Stimulated activated CD8-positive, alpha-beta memory T cell treated with anti-CD3 and anti-CD28 coated beads, Interleukin-7, amount 100 ng/mL, for 4 hours (primary cell): ENCODE data around the gene KCNMA1.
"Not testable (repeated sequence)": the region's sequence is repeated elsewhere in the genome, so short reads cannot be mapped to it uniquely, and the experiment has no call there.

Experiments
- DNase-seq, 2 donors: peaks; one replicate each; pipeline ENCODE4 v3.0.0-alpha.2; 2020; ENCODE audit warnings: low read depth in 2 of 2

KCNMA1 gene

GRCh38 chr10:77637532-77638320, at the start of gene KCNMA1:
TSS of gene KCNMA1 (minus strand) at chr10:77637808.
- DNase-seq = no peak

GRCh38 chr10:77686650-77687417, 49.2 kb upstream of the KCNMA1 start:
- DNase-seq = no peak

DNA sequence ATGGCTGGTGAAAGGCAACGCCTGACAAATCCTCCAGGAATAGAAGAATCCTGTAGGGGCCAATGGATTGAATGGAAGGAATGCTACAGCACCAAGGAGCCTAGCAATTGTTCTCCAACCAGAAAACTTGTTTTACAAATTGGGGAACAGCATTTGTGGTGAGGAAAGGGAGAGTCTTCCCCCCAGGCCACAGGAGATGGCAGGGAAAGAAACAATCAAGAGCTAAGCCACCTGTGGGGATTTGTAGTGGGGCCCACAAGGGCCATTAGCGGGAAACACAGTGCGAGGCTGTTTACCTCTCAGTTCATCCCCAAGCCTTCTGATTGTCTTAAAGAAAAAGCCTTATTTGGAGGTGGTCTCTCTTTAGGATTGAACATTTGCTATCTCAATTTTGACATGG, 48.5 kb upstream of the KCNMA1 start:
- DNase-seq = no peak

DNA sequence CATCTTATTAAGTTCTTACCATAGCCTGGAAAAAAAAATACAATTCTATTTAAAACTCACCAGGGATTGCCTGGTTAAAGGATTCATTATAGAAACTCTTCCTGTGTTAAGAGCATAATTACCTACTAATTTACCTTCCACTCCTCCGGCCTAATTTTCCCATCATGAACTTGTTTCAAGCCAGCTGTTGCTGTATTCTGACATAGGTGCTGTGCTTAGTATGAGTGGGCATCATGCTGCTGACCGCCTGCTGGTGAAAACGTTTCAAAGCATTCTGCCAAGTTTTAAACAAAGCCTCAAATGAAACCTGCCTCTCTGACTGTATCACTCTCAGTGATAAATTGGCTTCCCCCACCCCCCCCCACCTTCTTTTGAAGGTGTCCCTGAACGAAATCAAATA, 47.8 kb upstream of the KCNMA1 start:
- no peak for DNase-seq

DNA sequence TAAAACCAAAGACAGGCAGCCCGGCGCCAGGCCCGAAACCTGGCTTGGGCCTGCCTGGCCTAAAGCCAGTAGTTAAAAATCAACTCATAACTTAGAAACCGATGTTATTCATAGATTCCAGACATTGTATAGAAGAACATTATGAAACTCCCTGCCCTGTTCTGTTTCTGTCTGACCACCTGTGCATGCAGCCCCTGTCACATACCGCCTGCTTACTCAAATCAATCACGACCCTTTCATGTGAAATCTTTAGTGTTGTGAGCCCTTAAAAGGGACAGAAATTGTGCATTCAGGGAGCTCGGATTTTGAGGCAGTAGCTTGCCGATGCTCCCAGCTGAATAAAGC, 45.5 kb upstream of the KCNMA1 start:
- DNase-seq = not testable (repeated sequence)

DNA sequence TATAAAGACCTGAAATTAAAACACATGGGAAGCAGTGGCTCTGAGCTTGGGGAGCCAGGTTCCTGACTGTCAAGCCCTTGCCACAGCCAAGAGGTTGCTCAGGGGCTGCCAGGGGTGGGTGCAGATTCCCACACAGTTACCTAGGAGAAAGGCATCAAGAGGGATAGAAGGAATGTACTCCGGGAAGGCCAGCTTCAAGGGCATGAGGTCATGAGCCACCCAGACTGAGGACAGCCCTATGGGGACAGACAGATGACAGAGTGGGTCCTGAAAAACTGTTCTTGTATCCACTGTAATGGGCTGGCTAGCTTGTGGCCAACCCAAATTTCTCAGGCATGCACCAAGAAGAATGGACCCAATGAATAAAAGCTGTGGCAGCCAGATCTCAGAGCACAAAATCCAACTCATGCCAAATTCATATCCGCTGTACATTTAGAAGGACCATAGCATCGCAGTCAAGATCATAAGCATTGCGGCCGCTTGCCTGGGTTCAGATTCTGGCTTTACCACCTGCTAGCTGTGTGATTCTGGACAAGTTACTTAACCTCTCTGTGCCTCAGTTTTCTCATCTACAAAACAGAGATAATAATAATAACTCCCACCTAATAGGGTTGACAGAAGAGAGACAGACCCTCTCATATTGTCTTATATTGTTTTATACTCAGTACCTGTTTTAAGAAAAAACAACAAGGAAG, 44.9 kb upstream of the KCNMA1 start:
- no peak for DNase-seq

GRCh38 chr10:77681839-77682238, 44.2 kb upstream of the KCNMA1 start:
- DNase-seq = no peak

DNA sequence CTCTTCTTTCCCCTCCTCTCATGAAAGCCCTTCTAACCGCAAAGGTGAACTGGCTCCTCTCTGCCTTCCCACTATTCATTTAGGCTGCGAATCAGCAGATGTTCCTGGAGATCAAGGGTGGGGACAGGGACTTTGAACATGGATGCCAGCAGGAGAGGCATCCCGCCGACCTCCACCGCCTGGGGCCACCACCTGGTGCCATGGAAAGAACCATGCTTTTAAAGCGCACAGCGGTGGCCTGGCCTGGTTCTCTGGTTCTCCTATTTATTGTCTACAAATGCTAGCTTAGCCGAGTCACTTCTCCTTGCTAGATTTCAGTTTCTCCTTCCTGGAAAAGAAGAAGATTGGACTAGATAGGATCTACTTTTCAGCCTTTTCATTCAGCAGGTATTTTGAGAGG, 43.2 kb upstream of the KCNMA1 start:
- no peak for DNase-seq

GRCh38 chr10:77680065-77680464, 42.5 kb upstream of the KCNMA1 start:
- DNase-seq = no peak

GRCh38 chr10:77679217-77679616, 41.6 kb upstream of the KCNMA1 start:
- no peak for DNase-seq

DNA sequence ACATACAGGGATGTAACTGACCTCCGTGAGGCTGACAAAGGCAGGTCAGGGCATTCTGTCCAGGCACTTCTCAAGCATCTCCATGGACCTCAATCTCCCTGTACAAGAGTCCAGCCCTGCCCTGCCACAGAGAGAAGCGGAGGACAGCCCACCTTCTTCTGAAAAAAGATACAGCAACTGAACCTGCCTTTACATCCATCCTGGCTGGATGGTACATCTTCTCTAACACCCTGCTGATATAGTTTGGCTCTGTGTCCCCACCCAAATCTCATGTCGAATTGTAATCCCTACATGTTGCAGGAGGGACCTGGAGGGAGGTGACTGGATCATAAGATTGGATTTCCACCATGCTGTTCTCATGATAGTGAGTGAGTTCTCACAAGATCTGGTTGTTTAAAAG, 40.5 kb upstream of the KCNMA1 start:
- no peak for DNase-seq

DNA sequence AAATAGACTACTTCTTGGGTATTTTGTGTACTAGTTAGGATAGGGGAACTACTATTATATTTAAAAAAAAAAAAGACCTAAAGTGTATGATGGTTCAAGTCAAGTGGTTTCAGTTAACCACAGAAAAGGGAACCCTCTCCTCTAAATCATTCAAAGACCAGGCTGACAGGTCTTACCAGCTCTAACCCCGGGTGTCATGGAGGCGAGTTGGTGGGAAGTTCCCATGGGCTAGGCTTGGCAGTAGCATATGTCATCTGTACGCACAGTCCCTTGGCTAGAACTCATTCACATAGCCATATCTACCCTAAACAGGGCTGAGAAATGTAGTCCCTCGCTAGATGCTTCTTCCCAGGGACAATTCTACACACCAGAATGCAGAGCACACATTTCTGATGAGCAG, 37.7 kb upstream of the KCNMA1 start:
- no peak for DNase-seq

- no peak for DNase-seq
Measured at GRCh38 chr10:77673515-77674140, 36.0 kb upstream of the KCNMA1 start.

DNA sequence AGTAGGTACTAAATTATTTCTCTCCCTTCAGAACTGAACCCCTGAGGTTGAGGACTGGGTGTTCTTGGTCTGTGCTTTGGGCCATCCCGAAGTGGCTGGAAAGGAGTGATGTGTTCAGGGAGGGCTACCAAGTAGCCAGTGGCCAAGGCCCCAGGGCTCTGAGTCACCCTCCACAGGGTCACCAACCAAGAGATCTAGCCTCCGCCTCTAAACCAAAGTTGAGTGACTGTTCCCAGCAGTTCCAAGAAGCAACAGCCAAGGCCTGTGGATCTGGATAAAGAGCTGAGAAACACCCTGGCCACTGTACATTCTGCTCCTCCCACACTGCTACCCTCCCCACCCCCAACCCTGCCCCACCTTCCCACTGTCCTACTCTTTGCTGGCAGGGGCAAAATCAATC, 35.5 kb upstream of the KCNMA1 start:
- DNase-seq = no peak

- no peak for DNase-seq
Measured at GRCh38 chr10:77671594-77672252, 34.1 kb upstream of the KCNMA1 start.

GRCh38 chr10:77670817-77671443, 33.3 kb upstream of the KCNMA1 start:
- DNase-seq = no peak

DNA sequence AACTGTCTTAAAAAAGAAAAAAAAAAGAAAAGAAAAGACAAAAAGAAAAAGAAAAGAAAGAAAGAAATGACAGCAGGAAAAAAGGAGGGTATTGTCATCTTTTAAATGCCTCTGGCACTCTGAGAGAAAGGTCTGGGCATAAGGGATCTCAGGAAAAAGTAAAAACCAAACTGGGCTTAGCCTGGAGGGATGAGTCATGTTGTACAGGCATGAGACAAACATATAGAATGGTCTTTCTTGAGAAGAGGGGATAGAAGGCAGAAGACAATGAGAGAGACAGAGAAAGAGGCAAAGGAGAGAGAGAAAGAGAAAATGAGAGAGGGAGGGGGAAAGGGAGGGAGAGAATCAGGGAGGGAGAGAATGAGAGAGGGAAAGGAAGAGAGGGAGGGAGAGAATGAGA, 32.3 kb upstream of the KCNMA1 start:
- DNase-seq = no peak

- DNase-seq = no peak
Measured at GRCh38 chr10:77667426-77668324, 30.1 kb upstream of the KCNMA1 start.

DNA sequence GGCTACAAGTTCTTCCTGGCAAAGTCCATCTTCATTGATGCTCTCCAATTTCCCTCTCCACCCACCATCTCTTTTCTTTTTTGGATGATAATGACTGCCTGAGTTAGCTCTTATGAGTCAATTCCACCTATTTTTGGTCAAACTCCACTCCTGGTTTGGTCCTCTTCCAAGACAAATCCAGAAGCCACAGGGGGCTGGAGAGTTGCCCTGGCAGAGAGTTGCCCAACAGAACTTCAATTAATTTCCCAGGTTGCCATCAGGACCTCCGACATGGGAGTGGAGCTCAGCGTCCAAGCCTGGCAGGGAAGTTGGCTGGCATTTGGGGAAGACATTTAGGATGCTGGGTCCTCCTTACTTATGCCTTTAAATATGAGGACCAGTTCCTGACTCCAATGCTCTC, 29.2 kb upstream of the KCNMA1 start:
- no peak for DNase-seq

GRCh38 chr10:77664696-77665095, 27.1 kb upstream of the KCNMA1 start:
- DNase-seq = no peak
